Breast epithelium (tissue), 4 donors: ENCODE data around the gene BCAS1. TPM values are rescaled to one million over a fixed set of nuclear protein-coding genes. Genes with fewer than 3 reads are reported as not detected.

Experiments
- DNase-seq, 2 donors: peaks; one replicate each; pipeline ENCODE4 v3.0.0-alpha.2; 2019; ENCODE audit warnings: low spot score in 2 of 2
- H3K27ac ChIP-seq, 2 donors: fragments of 200-600 bp; sonication (generic) in 1 of 2; one replicate each; pipeline ENCODE4 v1.5.1; 2016 to 2019; ENCODE audit warnings: mild to moderate bottlenecking in 1 of 2
- H3K27me3 ChIP-seq, 2 donors: fragments of 200-600 bp; sonication (generic) in 1 of 2; one replicate each; pipeline versions ENCODE4 v1.5.1 to v1.6.0; 2017 to 2019; ENCODE audit warnings: control low read depth in 1 of 2, mild to moderate bottlenecking in 1 of 2
- H3K36me3 ChIP-seq: fragments of 200-600 bp; one replicate; pipeline ENCODE4 v1.5.1; 2019
- H3K4me1 ChIP-seq, 2 donors: fragments of 200-600 bp; sonication (generic); one replicate each; pipeline ENCODE4 v1.5.1; 2016 to 2019; ENCODE audit warnings: control low read depth in 1 of 2
- H3K4me3 ChIP-seq, 3 donors: fragments of 200-600 bp; sonication (generic); 1 replicate in 2 of 3; 2 replicates in 1 of 3; pipeline ENCODE4 v1.5.1; 2016 to 2019; ENCODE audit warnings: mild to moderate bottlenecking in 3 of 3, moderate library complexity in 2 of 3
- H3K9me3 ChIP-seq, 2 donors: fragments of 200-600 bp; sonication (generic) in 1 of 2; one replicate each; pipeline ENCODE4 v1.5.1; 2016 to 2019; ENCODE audit warnings: control low read depth in 1 of 2
- POLR2A ChIP-seq: fragments of 450-650 bp; IDR thresholded peaks from one replicate; pipeline ENCODE4 v1.6.1; 2016; ENCODE audit warnings: antibody characterized with exemption, mild to moderate bottlenecking, moderate library complexity
- POLR2AphosphoS5 ChIP-seq, 3 donors: sonication (generic); formaldehyde crosslinking; IDR thresholded peaks; one replicate each; pipeline ENCODE4 v1.6.1; 2017; ENCODE audit warnings: antibody characterized with exemption in 3 of 3
- intact Hi-C: fragments of 100-400 bp; cut with DNase I; formaldehyde crosslinking; loops from one replicate; pipeline ENCODE4 v1.15.1; 2023; ENCODE audit warnings: low total_unique reads
- total RNA-seq, 3 donors: library from RNA; depleted of rRNA; stranded (reverse); fragments of >200 nt; gene quantifications; one replicate each; pipeline ENCODE4 v1.1.0, GENCODE V29; 2016
- TF ChIP-seq, protein P1 (sequence below), 3 donors: fragments of 450-650 bp; IDR thresholded peaks; one replicate each; pipeline ENCODE4 v1.5.1; 2016 to 2017; ENCODE audit warnings: antibody characterized with exemption in 3 of 3, mild to moderate bottlenecking in 3 of 3, moderate library complexity in 3 of 3

The BCAS1 gene
- total RNA-seq, 3 donors from 2014 or later = 0.98 to 3.1 TPM; not detected in 1

DNA sequence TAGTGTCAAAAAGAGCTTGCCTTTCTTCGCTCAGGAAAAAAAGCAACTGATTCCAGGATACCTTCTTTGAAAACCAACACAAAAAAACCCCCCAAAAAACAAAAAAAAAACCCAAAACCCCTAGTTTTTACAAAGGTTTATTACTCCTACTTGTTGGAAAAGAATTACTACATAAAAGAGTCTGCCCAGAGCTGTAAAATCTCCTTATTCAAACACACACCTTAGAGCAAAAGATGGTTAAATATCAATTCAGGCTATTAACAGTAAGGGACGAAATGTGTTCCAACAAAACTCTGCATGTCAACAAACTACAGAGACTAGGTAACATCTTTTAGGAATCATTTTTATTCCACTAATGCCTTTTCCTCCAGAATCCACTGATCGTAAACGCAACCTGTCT is 42.7 kb downstream of the BCAS1 start:
- intact Hi-C loops = no loop called here
- no peaks in the 10 kb centered on the region for H3K27me3 ChIP-seq
- H3K4me3 ChIP-seq = no peak overlapping the region
- H3K4me1 ChIP-seq = no peaks in the 10 kb centered on the region
- H3K36me3 ChIP-seq = no peaks in the 10 kb centered on the region
- TF ChIP-seq POLR2AphosphoS5 (IDR thresholded peaks at IDR 0.05) = no peak
- TF ChIP-seq, protein P1, sequence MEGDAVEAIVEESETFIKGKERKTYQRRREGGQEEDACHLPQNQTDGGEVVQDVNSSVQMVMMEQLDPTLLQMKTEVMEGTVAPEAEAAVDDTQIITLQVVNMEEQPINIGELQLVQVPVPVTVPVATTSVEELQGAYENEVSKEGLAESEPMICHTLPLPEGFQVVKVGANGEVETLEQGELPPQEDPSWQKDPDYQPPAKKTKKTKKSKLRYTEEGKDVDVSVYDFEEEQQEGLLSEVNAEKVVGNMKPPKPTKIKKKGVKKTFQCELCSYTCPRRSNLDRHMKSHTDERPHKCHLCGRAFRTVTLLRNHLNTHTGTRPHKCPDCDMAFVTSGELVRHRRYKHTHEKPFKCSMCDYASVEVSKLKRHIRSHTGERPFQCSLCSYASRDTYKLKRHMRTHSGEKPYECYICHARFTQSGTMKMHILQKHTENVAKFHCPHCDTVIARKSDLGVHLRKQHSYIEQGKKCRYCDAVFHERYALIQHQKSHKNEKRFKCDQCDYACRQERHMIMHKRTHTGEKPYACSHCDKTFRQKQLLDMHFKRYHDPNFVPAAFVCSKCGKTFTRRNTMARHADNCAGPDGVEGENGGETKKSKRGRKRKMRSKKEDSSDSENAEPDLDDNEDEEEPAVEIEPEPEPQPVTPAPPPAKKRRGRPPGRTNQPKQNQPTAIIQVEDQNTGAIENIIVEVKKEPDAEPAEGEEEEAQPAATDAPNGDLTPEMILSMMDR (IDR thresholded peaks at IDR 0.05) = no peak
- TF ChIP-seq POLR2A = no peak
- no peak overlapping the region for H3K27ac ChIP-seq
- no peak for DNase-seq
- H3K9me3 ChIP-seq = no peaks in the 10 kb centered on the region

DNA sequence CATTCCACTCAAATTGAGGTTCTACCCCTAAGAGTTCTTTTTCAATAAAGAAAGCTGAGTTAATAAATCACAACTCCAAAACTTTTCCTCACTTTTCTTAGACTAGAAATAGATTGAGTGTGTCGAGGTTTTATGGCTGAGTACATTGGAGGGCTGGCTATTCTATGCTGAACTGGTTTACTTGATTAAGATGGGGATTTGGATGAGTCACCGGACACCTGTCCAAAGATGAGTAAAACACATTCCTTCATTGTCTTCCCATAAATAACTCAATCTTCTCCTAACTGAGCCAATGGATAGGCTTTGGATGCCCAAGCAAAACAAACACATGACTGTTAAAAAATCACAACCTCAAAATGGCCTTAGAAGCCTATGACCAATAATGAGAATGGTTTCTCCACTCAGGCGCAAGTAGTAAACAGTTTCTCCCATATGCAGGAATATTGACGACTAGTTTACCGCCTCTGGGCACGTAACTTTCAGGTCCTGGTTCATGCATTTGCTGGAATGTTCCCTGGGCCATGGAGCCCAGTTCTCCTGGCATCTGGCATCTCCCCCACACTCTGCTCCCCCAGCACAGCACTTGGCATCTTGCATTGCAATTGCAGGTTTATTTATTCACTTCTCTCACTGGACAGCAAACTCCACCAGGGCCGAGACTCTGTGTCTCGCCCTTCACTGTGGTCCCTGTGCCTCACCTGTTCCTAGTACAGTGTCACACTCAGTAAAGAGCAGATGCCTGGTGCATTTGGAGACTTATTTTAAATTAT is 43.9 kb downstream of the BCAS1 start:
- no peaks in the 10 kb centered on the region for H3K36me3 ChIP-seq
- H3K4me3 ChIP-seq = no peak overlapping the region
- intact Hi-C loops = no loop called here
- no peak for TF ChIP-seq POLR2A
- TF ChIP-seq POLR2AphosphoS5 (IDR thresholded peaks at IDR 0.05) = no peak
- TF ChIP-seq, protein P1 (IDR thresholded peaks at IDR 0.05) = no peak
- no peaks in the 10 kb centered on the region for H3K9me3 ChIP-seq
- H3K27ac ChIP-seq = no peak overlapping the region
- no peaks in the 10 kb centered on the region for H3K27me3 ChIP-seq
- H3K4me1 ChIP-seq = no peaks in the 10 kb centered on the region
- DNase-seq = no peak

DNA sequence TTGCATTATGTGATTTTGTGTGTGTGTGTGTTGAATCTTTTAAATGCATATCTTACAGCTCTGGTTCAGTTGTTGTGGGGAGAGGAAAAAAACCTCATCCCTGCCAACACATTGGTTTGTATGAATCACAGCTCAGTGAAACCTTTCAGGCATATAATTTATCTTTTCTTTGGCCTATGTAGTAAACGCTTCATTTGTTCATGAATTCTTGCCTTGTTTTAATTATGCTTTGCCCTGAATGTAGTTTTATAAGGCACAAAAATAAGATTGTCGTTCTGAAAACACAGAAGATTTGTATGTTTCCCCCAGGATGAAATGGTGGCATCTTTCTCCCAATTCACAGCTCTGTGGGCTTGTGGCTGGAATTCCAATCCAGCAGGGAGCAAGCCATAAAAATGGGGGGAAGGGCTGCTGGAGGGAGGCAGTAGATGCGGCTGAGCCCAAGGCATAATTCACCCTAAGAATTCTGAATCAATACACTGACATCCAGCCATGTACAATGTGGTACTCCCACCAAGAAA is 45.1 kb downstream of the BCAS1 start:
- Histone ChIP-seq H3K36me3 (no peaks in the 10 kb centered on the region), H3K4me3 (no peak overlapping the region), H3K27me3 (no peaks in the 10 kb centered on the region), H3K27ac (no peak overlapping the region), H3K4me1 (no peaks in the 10 kb centered on the region), H3K9me3 (no peaks in the 10 kb centered on the region)
- TF ChIP-seq, protein P1 (IDR thresholded peaks at IDR 0.05) = no peak
- no peak for TF ChIP-seq POLR2AphosphoS5 (IDR thresholded peaks at IDR 0.05)
- TF ChIP-seq POLR2A = no peak
- intact Hi-C loops = no loop called here
- no peak for DNase-seq

DNA sequence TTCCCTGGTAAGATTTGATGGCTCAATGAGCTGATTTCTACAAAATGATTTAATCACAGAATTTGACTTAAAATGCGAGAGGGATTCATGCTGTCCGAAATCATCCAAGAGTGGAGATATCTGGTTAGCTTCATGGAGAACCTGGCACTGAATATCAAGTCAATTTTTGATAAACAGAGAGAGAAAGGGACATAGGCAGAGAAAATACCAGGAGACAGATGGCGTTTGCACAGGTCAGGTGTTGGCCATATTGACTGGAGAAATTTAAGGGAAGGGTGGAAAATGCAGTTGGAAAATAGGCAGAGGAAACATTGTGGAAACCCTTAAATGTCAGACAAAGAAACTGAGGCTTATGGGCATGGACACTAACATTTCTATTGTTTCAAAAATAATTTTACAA is 47.0 kb downstream of the BCAS1 start:
- H3K36me3 ChIP-seq = no peaks in the 10 kb centered on the region
- no peaks in the 10 kb centered on the region for H3K9me3 ChIP-seq
- no peaks in the 10 kb centered on the region for H3K27me3 ChIP-seq
- H3K4me3 ChIP-seq = no peak overlapping the region
- TF ChIP-seq, protein P1 (IDR thresholded peaks at IDR 0.05) = no peak
- TF ChIP-seq POLR2A (no peak), POLR2AphosphoS5 (IDR thresholded peaks at IDR 0.05) (no peak)
- DNase-seq = no peak
- intact Hi-C loops = no loop called here
- H3K27ac ChIP-seq = no peak overlapping the region
- no peaks in the 10 kb centered on the region for H3K4me1 ChIP-seq

DNA sequence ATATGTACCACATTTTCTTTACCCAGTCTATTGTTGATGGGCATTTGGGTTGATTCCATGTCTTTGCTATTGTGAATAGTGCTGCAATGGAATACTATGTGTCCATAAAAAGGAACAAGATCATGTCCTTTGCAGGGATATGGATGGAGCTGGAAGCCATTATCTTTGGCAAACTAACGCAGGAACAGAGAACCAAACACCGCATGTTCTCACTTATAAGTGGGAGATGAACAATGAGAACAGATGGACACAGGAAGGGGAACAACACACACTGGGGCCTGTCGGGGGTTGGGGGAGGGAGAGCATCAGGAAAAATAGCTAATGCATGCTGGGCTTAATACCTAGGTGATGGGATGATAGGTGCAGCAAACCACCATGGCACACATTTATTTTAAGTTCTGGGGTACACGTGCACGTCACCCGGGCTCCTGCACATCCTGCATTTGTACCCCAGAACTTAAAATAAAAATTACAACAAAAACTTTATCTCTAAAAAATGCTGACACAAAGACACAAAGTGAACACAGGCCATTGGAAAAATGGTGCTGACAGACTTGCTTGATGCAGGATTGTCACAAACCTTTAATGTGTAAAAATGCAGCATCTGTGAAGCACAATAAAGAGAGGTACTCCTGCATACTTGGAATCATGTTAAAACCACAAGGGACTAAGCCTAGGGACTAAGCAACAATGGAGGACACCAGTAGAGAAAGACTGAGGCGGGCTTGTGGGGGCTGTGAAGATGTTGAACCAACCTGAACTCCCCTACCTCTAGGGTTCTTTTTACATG is 48.8 kb downstream of the BCAS1 start:
- H3K36me3 ChIP-seq = no peaks in the 10 kb centered on the region
- no peaks in the 10 kb centered on the region for H3K9me3 ChIP-seq
- H3K27me3 ChIP-seq = no peaks in the 10 kb centered on the region
- DNase-seq = no peak
- H3K27ac ChIP-seq = no peak overlapping the region
- H3K4me1 ChIP-seq = no peaks in the 10 kb centered on the region
- no peak for TF ChIP-seq POLR2AphosphoS5 (IDR thresholded peaks at IDR 0.05)
- TF ChIP-seq, protein P1 (IDR thresholded peaks at IDR 0.05) = no peak
- no peak for TF ChIP-seq POLR2A
- no peak overlapping the region for H3K4me3 ChIP-seq
- intact Hi-C loops = no loop called here
